Smooth muscle cell (in vitro differentiated cells): ENCODE measurements around the gene ERGIC1. TPM values are rescaled to one million over a fixed set of nuclear protein-coding genes. Genes with fewer than 3 reads are reported as not detected.

Experiments
- DNase-seq: peaks from one replicate; lab custom pipeline; 2025; ENCODE audit not compliant: unreplicated experiment; lab: John Stamatoyannopoulos, UW
- H2AFZ ChIP-seq: fragments of 200-600 bp; sonication (generic); 2 replicates; pipeline ENCODE4 v1.6.0; 2016; ENCODE audit warnings: antibody characterized with exemption, low read depth, mild to moderate bottlenecking
- H3F3A ChIP-seq: fragments of 200-600 bp; sonication (generic); 2 replicates; pipeline ENCODE4 v1.6.0; 2017; ENCODE audit warnings: antibody characterized with exemption, low read depth
- H3K27ac ChIP-seq: fragments of 200-600 bp; sonication (generic); 2 replicates; pipeline ENCODE4 v1.5.1; 2016; ENCODE audit warnings: low read depth, mild to moderate bottlenecking
- H3K27me3 ChIP-seq: fragments of 200-600 bp; sonication (generic); 2 replicates; pipeline ENCODE4 v1.6.1; 2016; ENCODE audit warnings: low read depth, mild to moderate bottlenecking
- H3K36me3 ChIP-seq: fragments of 200-600 bp; sonication (generic); 2 replicates; pipeline ENCODE4 v1.5.1; 2016; ENCODE audit warnings: low read depth
- H3K4me1 ChIP-seq: fragments of 200-600 bp; sonication (generic); 2 replicates; pipeline ENCODE4 v1.5.1; 2016; ENCODE audit warnings: low read depth
- H3K4me2 ChIP-seq: fragments of 200-600 bp; sonication (generic); 2 replicates; pipeline ENCODE4 v1.6.0; 2016; ENCODE audit warnings: mild to moderate bottlenecking
- H3K4me3 ChIP-seq: fragments of 200-600 bp; sonication (generic); 2 replicates; pipeline ENCODE4 v1.5.1; 2016; ENCODE audit warnings: mild to moderate bottlenecking
- H3K79me2 ChIP-seq: fragments of 200-600 bp; sonication (generic); 2 replicates; pipeline ENCODE4 v1.6.0; 2016; ENCODE audit warnings: low read depth, mild to moderate bottlenecking
- H3K9ac ChIP-seq: fragments of 200-600 bp; sonication (generic); 2 replicates; pipeline ENCODE4 v1.6.0; 2016; ENCODE audit warnings: low read depth
- H3K9me3 ChIP-seq: fragments of 200-600 bp; sonication (generic); replicated peaks from 2 replicates; pipeline ENCODE4 v1.5.1; 2016; ENCODE audit warnings: low read depth
- H4K20me1 ChIP-seq: fragments of 200-600 bp; sonication (generic); 2 replicates; pipeline ENCODE4 v1.6.0; 2016; ENCODE audit warnings: low read depth
- CTCF ChIP-seq: fragments of 200-600 bp; sonication (generic); IDR thresholded peaks from 2 replicates; pipeline ENCODE4 v1.5.1; 2017; ENCODE audit warnings: borderline replicate concordance, mild to moderate bottlenecking, antibody characterized with exemption; ENCODE audit not compliant: insufficient read depth, poor library complexity, severe bottlenecking
- WGBS: methylation state at CpG from one replicate; pipeline ENCODE4 v1.1.7; 2016; ENCODE audit warnings: low lambda C conversion rate; 5-methylcytosine and 5-hydroxymethylcytosine counted together
- polyA plus RNA-seq: library from polyadenylated mRNA; unstranded; fragments of >200 nt; fragmentation: Nextera tagmentation; extraction: Ambion mirVana; gene quantifications from 2 replicates; pipeline ENCODE4 v1.2.1, GENCODE V29; 2016
- total RNA-seq: library from RNA; depleted of rRNA; stranded (reverse); fragments of >200 nt; gene quantifications from 2 replicates; pipeline ENCODE4 v1.2.3, GENCODE V29; 2014

Gene ERGIC1
- total and polyA plus RNA-seq, 2 experiments from 2014 or later, result 38.2 to 140 TPM

GRCh38 chr5:172946146-172946545, 112.1 kb downstream of the ERGIC1 start:
- no peaks in the 10 kb centered on the region for H3K9me3 ChIP-seq
- no peak overlapping the region for H3K4me2 ChIP-seq
- no peaks in the 10 kb centered on the region for H4K20me1 ChIP-seq
- no peak for DNase-seq
- no peak overlapping the region for H3K27ac ChIP-seq
- H3K9ac ChIP-seq, result no peak overlapping the region
- H3K4me3 ChIP-seq, result no peak overlapping the region
- TF ChIP-seq CTCF, result no peak
- H3K27me3 ChIP-seq, result no peaks in the 10 kb centered on the region
- no peaks in the 10 kb centered on the region for H3K4me1 ChIP-seq
- H2AFZ ChIP-seq, result no peak overlapping the region
- H3K79me2 ChIP-seq, result no peaks in the 10 kb centered on the region
- 92% methylated on average over 7 of the region's 7 CpGs for WGBS
- H3K36me3 ChIP-seq, result no peaks in the 10 kb centered on the region
- H3F3A ChIP-seq, result peaks cover 8% of the 10 kb centered on the region

GRCh38 chr5:172949426-172949825, 115.4 kb downstream of the ERGIC1 start:
- no peaks in the 10 kb centered on the region for H3K79me2 ChIP-seq
- no peaks in the 10 kb centered on the region for H3K36me3 ChIP-seq
- no peak overlapping the region for H3K4me3 ChIP-seq
- no peak overlapping the region for H2AFZ ChIP-seq
- H3K27ac ChIP-seq, result no peak overlapping the region
- no peaks in the 10 kb centered on the region for H4K20me1 ChIP-seq
- no peaks in the 10 kb centered on the region for H3K27me3 ChIP-seq
- DNase-seq, result no peak
- peaks cover 4% of the 10 kb centered on the region for H3F3A ChIP-seq
- no peak for TF ChIP-seq CTCF
- WGBS, result 82% methylated on average over 3 of the region's 3 CpGs
- no peaks in the 10 kb centered on the region for H3K4me1 ChIP-seq
- H3K4me2 ChIP-seq, result no peak overlapping the region
- no peak overlapping the region for H3K9ac ChIP-seq
- no peaks in the 10 kb centered on the region for H3K9me3 ChIP-seq

GRCh38 chr5:172950176-172950965, 116.3 kb downstream of the ERGIC1 start:
- Histone ChIP-seq H3K27ac (no peak overlapping the region), H3K9ac (no peak overlapping the region), H3K4me1 (no peaks in the 10 kb centered on the region)

More at GRCh38 chr5:172950176-172950965, 116.3 kb downstream of the ERGIC1 start:
- H3K79me2 ChIP-seq, result no peaks in the 10 kb centered on the region
- no peak for TF ChIP-seq CTCF
- H3K9me3 ChIP-seq, result no peaks in the 10 kb centered on the region
- H4K20me1 ChIP-seq, result no peaks in the 10 kb centered on the region
- no peaks in the 10 kb centered on the region for H3K27me3 ChIP-seq
- H3K36me3 ChIP-seq, result no peaks in the 10 kb centered on the region
- no peak overlapping the region for H2AFZ ChIP-seq
- DNase-seq, result no peak
- peaks cover 4% of the 10 kb centered on the region for H3F3A ChIP-seq
- 99% methylated on average over 12 of the region's 12 CpGs for WGBS
- no peak overlapping the region for H3K4me2 ChIP-seq
- no peak overlapping the region for H3K4me3 ChIP-seq
